Measurements from ENCODE around the gene PGLYRP2.

PGLYRP2 gene

GRCh38 chr19:15423130-15423529 lies 56.2 kb downstream of the PGLYRP2 start:
- H3K36me3 ChIP-seq (ENCODE audit: insufficient read depth, low read length) = peaks cover 17% of the 10 kb centered on the region
- peaks cover 4% of the 10 kb centered on the region; the same call in 1 of the 2 replicates for H3K4me1 ChIP-seq (ENCODE audit: insufficient read depth, low read length)
- H3K9me3 ChIP-seq (ENCODE audit: control insufficient read depth, insufficient read depth, low read length) = no peaks in the 10 kb centered on the region
- no peak overlapping the region for H3K9ac ChIP-seq (ENCODE audit: low read depth, low read length)

GRCh38 chr19:15422296-15423075 lies 56.8 kb downstream of the PGLYRP2 start:
- Histone ChIP-seq H3K4me1 (ENCODE audit: insufficient read depth, low read length) (peaks cover 4% of the 10 kb centered on the region; the same call in 1 of the 2 replicates), H3K9me3 (ENCODE audit: control insufficient read depth, insufficient read depth, low read length) (no peaks in the 10 kb centered on the region), H3K9ac (ENCODE audit: low read depth, low read length) (no peak overlapping the region), H3K36me3 (ENCODE audit: insufficient read depth, low read length) (peaks cover 17% of the 10 kb centered on the region)

DNA sequence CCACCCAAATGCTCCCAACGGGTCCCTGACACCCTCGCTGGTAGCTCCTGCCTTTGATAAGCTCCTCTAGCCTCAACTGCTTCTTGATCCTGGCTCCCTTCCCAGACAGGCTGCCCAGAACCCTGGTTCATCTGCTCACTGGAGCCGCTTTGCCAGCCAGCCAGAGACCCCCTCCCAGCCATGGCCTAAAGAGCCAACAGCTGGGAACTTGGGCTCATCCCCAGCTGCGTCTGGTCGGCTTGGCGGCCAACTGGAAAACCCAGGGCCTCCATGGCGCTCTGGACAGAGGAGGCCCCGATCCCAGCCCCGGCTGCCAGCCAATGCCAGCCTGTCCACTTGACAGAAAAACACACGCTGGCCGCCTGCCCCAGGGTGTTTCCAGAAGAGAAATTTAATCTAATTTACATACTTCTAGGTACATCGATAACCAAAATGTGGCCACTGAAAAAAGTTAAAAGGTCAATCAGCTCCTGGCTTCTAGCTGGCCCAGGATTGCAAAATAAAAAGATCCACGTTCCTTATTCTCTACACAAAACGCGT lies 57.5 kb downstream of the PGLYRP2 start:
- Histone ChIP-seq H3K9ac (ENCODE audit: low read depth, low read length) (no peak overlapping the region), H3K4me1 (ENCODE audit: insufficient read depth, low read length) (peaks cover 7% of the 10 kb centered on the region; the same call in 1 of the 2 replicates), H3K36me3 (ENCODE audit: insufficient read depth, low read length) (peaks cover 17% of the 10 kb centered on the region), H3K9me3 (ENCODE audit: control insufficient read depth, insufficient read depth, low read length) (no peaks in the 10 kb centered on the region)

GRCh38 chr19:15421136-15421695 lies 58.1 kb downstream of the PGLYRP2 start:
- Histone ChIP-seq H3K9ac (ENCODE audit: low read depth, low read length) (no peak overlapping the region), H3K9me3 (ENCODE audit: control insufficient read depth, insufficient read depth, low read length) (no peaks in the 10 kb centered on the region; the same call in 1 of the 2 replicates), H3K4me1 (ENCODE audit: insufficient read depth, low read length) (peaks cover 7% of the 10 kb centered on the region; the same call in 1 of the 2 replicates), H3K36me3 (ENCODE audit: insufficient read depth, low read length) (peaks cover 12% of the 10 kb centered on the region)

DNA sequence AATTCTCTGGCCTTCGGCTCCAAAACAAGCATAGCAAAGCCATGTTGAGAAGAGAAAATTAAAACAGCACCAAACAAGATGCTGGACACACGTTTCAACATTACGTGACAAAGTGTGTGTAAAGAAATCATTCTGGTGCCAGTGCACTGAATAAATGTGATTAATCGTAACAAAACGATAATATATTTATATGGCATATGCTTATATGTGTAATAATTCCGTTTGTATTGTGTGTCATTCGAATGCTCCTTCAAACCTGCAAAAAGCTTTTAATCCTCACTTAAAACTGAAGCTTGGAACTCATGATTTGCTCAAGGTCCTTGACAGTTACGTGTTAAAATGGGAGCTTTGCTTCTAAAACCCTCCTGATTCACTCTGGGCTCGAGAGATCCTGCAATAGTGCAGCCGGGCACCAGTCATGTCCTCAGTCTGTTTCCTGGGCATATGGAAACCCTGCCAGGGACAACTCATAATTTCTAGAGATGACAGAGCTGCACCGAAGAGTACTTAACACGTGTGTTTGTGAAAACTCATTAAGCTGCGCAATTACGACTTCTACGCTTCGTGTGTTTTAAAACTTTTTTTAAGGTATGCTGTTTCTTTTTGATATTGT lies 59.8 kb downstream of the PGLYRP2 start:
- Histone ChIP-seq H3K9ac (ENCODE audit: low read depth, low read length) (peak overlapping the region; percentile 24; the same call in 1 of the 2 replicates), H3K4me1 (ENCODE audit: insufficient read depth, low read length) (peaks cover 7% of the 10 kb centered on the region; the same call in 1 of the 2 replicates), H3K9me3 (ENCODE audit: control insufficient read depth, insufficient read depth, low read length) (no peaks in the 10 kb centered on the region; the same call in 1 of the 2 replicates), H3K36me3 (ENCODE audit: insufficient read depth, low read length) (peaks cover 10% of the 10 kb centered on the region)
